Suprapubic skin (tissue), 4 donors: ENCODE measurements around the gene HEPN1. TPM values are rescaled to one million over a fixed set of nuclear protein-coding genes. Genes with fewer than 3 reads are reported as not detected.

Experiments
- DNase-seq, 2 donors: peaks; one replicate each; pipeline ENCODE4 v3.0.0-alpha.2; 2019; ENCODE audit warnings: low spot score in 2 of 2
- H3K27ac ChIP-seq: fragments of 200-600 bp; sonication (generic); one replicate; pipeline ENCODE4 v1.5.1; 2019
- H3K27me3 ChIP-seq: fragments of 200-600 bp; sonication (generic); one replicate; pipeline ENCODE4 v1.5.1; 2019
- H3K36me3 ChIP-seq: fragments of 200-600 bp; sonication (generic); one replicate; pipeline ENCODE4 v1.5.1; 2019
- H3K4me1 ChIP-seq: fragments of 200-600 bp; sonication (generic); one replicate; pipeline ENCODE4 v1.5.1; 2019
- H3K4me3 ChIP-seq: fragments of 200-600 bp; sonication (generic); one replicate; pipeline ENCODE4 v1.5.1; 2019; ENCODE audit warnings: mild to moderate bottlenecking
- H3K9me3 ChIP-seq: fragments of 200-600 bp; sonication (generic); one replicate; pipeline ENCODE4 v1.5.1; 2019
- CTCF ChIP-seq, 2 donors: fragments of 200-600 bp in 1 of 2; fragments of 450-650 bp in 1 of 2; sonication (generic) in 1 of 2; IDR thresholded peaks; one replicate each; pipeline ENCODE4 v1.5.1; 2016 to 2019; ENCODE audit warnings: antibody characterized with exemption in 2 of 2, mild to moderate bottlenecking in 1 of 2, moderate library complexity in 1 of 2
- EP300 ChIP-seq: sonication (generic); formaldehyde crosslinking; IDR thresholded peaks from one replicate; pipeline ENCODE4 v1.6.1; 2017; ENCODE audit warnings: antibody characterized with exemption
- POLR2A ChIP-seq, 2 donors: fragments of 450-650 bp; IDR thresholded peaks; one replicate each; pipeline ENCODE4 v1.6.1; 2017; ENCODE audit warnings: antibody characterized with exemption in 2 of 2, mild to moderate bottlenecking in 2 of 2, moderate library complexity in 2 of 2
- POLR2AphosphoS5 ChIP-seq, 3 donors: sonication (generic); formaldehyde crosslinking; IDR thresholded peaks; one replicate each; pipeline ENCODE4 v1.6.1; 2017; ENCODE audit warnings: antibody characterized with exemption in 3 of 3
- WGBS: methylation state at CpG from one replicate; pipeline ENCODE4 v1.1.5; 2018; 5-methylcytosine and 5-hydroxymethylcytosine counted together
- total RNA-seq, 4 donors: library from RNA; depleted of rRNA; stranded (reverse); fragments of >200 nt; gene quantifications; one replicate each; pipeline ENCODE4 v1.1.0, GENCODE V29; 2016

Gene HEPN1
- total RNA-seq, 4 donors from 2014 or later: not detected

GRCh38 chr11:124944565-124944964, 25.5 kb downstream of the HEPN1 start:
- TF ChIP-seq CTCF (IDR thresholded peaks at IDR 0.05) (no peak), POLR2AphosphoS5 (IDR thresholded peaks at IDR 0.05) (no peak), POLR2A (IDR thresholded peaks at IDR 0.05) (no peak), EP300 (no peak)
- peaks cover 6% of the 10 kb centered on the region for H3K27me3 ChIP-seq
- H3K9me3 ChIP-seq: no peaks in the 10 kb centered on the region
- no peaks in the 10 kb centered on the region for H3K36me3 ChIP-seq
- no peaks in the 10 kb centered on the region for H3K4me1 ChIP-seq
- H3K4me3 ChIP-seq: no peak overlapping the region
- no peak for DNase-seq
- 57% methylated on average over 3 of the region's 3 CpGs for WGBS
- H3K27ac ChIP-seq: no peak overlapping the region

GRCh38 chr11:124945826-124946225, 26.8 kb downstream of the HEPN1 start:
- no peak for DNase-seq
- H3K9me3 ChIP-seq: no peaks in the 10 kb centered on the region
- H3K4me1 ChIP-seq: no peaks in the 10 kb centered on the region
- no peaks in the 10 kb centered on the region for H3K36me3 ChIP-seq
- no peak overlapping the region for H3K4me3 ChIP-seq
- H3K27ac ChIP-seq: no peak overlapping the region
- 82% methylated on average over 6 of the region's 6 CpGs for WGBS
- TF ChIP-seq EP300: no peak
- TF ChIP-seq POLR2AphosphoS5 (IDR thresholded peaks at IDR 0.05): no peak
- no peak for TF ChIP-seq CTCF (IDR thresholded peaks at IDR 0.05)
- no peak for TF ChIP-seq POLR2A (IDR thresholded peaks at IDR 0.05)
- H3K27me3 ChIP-seq: peaks cover 2% of the 10 kb centered on the region

GRCh38 chr11:124946735-124947141, 27.7 kb downstream of the HEPN1 start:
- Histone ChIP-seq H3K36me3 (no peaks in the 10 kb centered on the region), H3K4me3 (no peak overlapping the region), H3K27me3 (no peaks in the 10 kb centered on the region), H3K9me3 (no peaks in the 10 kb centered on the region), H3K27ac (no peak overlapping the region), H3K4me1 (no peaks in the 10 kb centered on the region)
- DNase-seq: no peak
- 42% methylated on average over 2 of the region's 2 CpGs for WGBS
- TF ChIP-seq POLR2A (IDR thresholded peaks at IDR 0.05): no peak

- H3K27me3 ChIP-seq: no peaks in the 10 kb centered on the region
- peaks cover 17% of the 10 kb centered on the region for H3K4me1 ChIP-seq
- TF ChIP-seq POLR2A (IDR thresholded peaks at IDR 0.05): no peak
- no peak for TF ChIP-seq POLR2AphosphoS5 (IDR thresholded peaks at IDR 0.05)
- no peak for TF ChIP-seq EP300
- no peak for TF ChIP-seq CTCF (IDR thresholded peaks at IDR 0.05)
- H3K36me3 ChIP-seq: no peaks in the 10 kb centered on the region
- H3K9me3 ChIP-seq: no peaks in the 10 kb centered on the region
- no peak for DNase-seq
- H3K27ac ChIP-seq: no peak overlapping the region
- H3K4me3 ChIP-seq: no peak overlapping the region
Observed at GRCh38 chr11:124950601-124951330, 31.7 kb downstream of the HEPN1 start.

- WGBS: 94% methylated on average over 3 of the region's 3 CpGs
- Histone ChIP-seq H3K27ac (no peak overlapping the region), H3K27me3 (no peaks in the 10 kb centered on the region), H3K4me1 (peaks cover 17% of the 10 kb centered on the region), H3K4me3 (no peak overlapping the region), H3K9me3 (no peaks in the 10 kb centered on the region), H3K36me3 (no peaks in the 10 kb centered on the region)
- TF ChIP-seq POLR2AphosphoS5 (IDR thresholded peaks at IDR 0.05) (no peak), CTCF (IDR thresholded peaks at IDR 0.05) (no peak), EP300 (no peak), POLR2A (IDR thresholded peaks at IDR 0.05) (no peak)
- no peak for DNase-seq
Observed at GRCh38 chr11:124951341-124951740, 32.3 kb downstream of the HEPN1 start.
